NAMALWA (cell line): ENCODE results near the gene FAM20C.

ENCODE experiments used
- DNase-seq: peaks from one replicate; pipeline ENCODE4 v3.0.0-alpha.2; 2015; ENCODE audit warnings: low spot score

The FAM20C gene

DNA sequence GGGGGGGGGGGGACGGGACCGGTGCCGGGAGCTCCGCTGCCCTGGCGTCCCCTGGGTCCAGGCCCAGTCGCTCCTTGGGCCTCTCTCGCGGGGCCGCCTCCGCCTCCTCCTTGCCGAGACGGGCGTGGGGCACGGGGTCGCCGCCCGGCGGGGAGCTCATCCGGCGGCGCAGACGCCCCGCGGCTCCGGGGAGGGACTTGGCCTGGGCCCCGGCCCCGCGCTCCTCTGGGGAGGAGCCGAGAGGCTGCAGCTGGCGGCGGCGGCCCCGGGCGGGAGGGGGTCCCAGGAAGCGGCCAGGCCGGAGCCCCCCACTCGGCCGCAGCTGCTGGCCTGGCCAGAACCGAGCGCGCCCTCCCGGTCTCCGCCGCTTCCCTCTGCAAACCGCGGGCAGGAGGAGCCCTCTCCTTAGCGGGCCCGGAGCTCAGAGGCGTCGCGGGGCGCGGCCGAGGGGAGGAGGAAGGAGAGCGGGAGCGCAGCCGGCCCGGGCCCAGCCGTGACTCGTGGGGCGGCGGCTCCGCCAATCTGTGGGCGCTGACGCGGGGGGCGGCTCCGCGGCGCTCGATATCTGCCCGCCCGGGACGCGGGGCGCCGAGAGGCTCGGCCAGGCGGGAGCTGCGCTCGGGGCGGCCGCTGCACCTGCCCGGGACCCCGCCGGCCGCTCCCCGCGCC, at the start of gene FAM20C:
Gene FAM20C (plus strand): TSS at position 591 of the 669 bp plus-strand sequence. CDS start 629 bp downstream, outside the sequence.
- no peak for DNase-seq

DNA sequence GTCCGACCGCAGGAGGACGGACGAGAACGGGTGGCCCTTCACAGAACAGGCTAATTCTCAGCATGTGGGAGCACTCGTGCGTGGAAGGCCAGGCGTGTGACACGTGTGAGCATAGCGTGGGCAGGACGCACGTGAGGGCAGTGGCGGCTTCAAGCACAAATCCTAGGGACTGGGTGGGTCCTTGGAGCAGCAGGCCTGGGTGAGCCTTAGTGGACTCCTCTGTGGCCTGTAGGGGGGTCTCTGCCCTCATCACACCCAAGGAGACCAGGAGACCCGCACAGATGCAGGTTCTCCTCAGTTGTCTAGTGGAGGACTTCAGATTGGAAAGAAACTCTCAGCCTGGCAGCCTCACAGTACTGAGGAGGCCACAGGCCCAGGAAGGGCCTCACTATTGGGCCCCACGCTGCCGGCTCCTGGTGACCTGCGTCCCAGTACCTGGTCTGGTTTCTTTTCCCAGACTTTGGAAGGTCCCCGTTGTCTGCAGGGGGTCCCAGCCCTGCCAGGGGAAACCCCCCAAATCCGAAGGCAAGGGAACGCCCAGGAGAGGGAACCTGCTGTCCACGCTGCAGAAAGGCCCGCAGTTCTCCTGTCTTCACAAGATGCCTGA, 49.1 kb upstream of the FAM20C start:
- no peak for DNase-seq

DNA sequence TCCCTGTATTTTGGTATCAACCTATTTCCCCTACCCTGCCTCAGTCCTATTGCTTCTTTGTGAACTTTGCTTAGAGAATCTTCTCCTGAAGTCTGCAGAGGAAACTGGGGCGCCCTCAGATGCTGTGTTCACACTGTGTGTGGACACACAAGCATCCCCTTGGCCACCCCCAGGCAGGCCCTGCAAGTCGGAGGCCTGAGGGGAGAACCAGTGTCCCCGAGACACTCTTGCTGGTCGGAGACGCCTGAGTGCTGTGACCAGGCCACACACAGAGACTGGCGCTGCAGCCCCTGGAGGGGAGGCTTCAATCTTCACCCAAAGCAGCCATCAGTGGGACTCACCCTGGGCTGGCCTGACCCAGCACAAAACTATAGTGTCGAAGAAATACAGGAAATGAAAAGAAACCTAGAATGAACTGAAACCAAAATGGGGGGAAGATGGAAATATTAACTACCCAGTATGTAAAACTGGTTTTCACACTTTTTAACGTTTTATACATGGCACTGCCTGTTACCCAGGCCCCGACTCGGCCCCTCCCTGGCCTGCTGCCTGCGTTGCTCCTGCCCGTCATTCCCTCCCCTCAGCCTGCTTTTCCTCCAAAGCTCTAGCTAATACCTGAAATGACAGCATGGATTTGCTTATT, 48.4 kb upstream of the FAM20C start:
- DNase-seq, result peak; percentile 21

DNA sequence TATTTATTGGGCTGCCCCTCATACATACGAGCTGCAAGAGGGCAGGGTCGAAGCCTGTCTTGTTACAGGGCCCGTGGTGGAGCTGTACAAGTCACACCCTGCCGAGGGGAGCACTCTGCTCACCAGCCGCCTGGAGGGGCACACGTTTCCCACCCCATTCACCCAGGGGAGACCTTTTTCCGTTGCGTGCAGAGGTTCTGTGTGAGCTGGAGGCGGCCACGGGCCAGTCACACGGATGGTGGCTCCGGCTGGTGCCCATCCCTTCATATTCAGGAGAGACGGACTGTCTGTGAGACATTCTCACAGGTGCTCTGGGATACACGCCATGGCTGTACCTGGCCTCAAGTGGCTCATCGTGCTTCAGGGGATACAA, 47.9 kb upstream of the FAM20C start:
- no peak for DNase-seq

DNA sequence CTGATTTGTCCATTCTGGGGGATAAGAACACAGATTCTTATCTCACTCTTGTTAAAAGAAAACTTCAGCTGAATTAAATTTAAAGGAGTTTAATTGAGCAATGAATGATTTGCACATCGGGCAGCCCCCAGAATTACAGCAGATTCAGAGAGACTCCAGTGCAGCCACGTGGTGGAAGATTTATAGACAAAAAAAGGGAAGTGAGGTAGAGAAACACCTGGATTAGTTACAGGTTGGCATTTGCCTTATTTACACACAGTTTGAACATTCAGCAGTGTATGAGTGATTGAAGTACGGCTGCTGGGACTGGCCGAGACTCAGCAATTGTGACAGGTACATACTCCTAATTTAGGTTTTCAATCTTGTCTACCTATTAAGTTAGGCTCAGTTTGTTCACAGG, 46.5 kb upstream of the FAM20C start:
- DNase-seq, result peak; percentile 26

DNA sequence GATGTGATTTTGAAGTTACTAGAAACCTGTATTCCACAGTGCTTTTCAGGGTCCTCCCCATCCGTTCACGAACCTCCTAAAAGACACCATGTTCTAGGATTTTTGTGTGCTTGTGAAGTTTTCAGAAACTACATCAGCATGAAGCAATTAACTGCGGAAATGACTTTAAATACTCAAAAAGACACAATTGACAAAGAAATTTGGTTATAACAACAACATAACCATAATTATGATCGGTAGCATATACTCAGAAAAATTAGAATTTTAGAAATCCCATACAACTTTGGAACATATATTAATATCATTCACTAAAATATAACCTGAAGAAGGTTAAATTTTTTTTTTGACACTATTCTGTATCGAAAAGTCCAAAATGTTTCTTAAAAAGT, 43.8 kb upstream of the FAM20C start:
- DNase-seq, result peak; percentile 17

DNA sequence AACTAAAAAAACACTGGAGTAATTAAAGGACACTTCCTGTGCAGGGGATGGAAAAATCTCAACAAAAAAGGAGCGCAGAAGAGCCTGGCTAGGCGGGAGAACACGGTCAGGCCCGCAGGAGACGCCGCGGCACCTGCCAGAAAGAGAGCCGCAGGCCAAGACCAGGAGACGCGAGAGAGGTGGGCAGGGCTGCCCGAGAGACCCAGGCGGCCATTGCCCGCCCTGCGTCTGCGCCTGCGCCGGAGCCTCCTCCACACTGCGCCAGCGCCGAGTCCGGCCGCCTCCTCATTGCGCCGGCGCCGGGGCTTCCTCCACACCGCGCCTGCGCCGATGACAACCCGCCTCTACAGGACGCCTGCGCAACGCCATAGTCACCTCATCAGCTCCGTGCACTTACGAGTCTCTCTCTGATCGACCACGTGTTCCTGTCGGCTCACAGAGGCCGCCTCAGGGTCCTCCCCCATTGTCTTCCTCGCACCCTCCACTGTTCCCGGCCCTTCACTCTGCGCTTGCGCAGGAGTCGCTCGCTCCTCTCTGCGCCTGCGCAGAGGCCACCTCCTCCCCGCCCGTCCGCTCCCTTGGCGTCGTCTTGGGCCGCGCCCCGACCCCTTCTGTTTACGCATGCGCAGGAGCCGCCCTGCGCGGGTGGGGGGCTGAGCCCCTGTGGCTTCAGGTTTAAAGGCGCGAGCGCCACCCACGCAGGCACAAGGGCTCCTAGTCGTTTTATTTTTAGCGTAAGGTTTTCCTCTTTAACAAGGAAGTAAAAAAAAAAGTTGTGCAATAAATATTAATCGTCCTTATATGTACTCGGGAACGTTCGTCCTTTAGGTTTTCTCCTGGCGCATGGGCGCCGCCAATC, 43.2 kb upstream of the FAM20C start:
- DNase-seq, result peak; percentile 99

DNA sequence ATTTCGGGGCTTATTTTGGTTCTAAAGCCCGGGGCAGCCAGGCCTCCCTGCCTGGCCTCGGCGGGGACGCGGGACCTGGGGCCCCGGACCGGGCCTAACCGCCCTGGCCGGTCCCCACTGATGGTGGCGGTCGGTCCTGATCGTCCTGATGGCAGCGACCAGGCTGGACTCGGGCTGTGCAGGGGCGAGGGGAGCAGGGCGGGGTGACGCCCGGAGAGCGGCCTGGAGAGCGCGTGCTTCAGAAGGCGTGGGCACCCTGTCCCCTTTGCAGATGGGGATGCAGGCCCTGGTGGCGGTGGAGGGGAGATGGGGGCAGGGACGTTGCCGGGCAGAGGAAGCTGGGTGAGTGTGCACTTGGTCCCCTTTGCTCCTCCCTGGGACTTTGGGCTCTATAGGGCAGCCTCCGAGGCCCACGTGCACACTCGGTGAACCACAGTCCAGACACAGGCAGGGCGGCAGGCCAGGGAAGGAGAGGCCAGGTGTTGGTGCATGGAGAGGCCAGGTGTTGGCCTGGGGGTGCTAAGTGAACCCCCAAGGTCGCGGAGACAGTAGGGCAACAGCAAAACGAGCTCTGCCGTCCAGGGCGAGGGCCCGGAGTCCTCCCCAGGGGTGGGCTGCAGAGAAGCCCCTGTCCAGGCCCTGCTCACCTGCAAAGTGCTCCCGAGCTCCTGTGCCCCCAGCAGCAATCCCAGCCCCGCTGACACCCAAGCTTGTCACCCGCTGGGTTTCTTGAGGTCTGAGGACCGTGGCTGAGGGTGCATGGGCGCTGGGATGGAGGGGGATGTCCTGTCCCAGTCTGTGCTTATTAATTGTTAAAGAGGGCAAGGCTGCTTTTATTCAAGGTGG, 42.4 kb upstream of the FAM20C start:
- DNase-seq, result no peak

DNA sequence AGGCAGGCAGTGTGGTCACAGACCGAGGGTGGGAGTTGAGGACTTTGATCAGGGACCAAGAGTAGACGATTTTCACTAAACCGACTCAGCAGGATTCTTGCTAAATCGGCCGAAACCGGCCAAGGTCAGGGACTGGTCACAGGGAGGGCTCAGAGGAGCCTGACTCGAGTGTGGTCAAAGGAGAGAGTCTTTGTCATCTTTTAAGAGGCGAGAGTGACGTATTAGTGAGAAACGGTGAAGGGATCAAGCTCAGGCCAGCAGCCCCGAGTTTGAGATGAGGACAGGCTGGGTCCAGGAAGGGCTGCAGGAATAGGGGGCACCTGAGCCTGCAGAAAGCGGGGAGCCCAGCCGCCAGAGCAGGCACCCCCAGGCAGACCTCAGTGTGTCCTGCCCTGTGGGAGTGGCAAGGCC, 41.6 kb upstream of the FAM20C start:
- DNase-seq, result no peak

DNA sequence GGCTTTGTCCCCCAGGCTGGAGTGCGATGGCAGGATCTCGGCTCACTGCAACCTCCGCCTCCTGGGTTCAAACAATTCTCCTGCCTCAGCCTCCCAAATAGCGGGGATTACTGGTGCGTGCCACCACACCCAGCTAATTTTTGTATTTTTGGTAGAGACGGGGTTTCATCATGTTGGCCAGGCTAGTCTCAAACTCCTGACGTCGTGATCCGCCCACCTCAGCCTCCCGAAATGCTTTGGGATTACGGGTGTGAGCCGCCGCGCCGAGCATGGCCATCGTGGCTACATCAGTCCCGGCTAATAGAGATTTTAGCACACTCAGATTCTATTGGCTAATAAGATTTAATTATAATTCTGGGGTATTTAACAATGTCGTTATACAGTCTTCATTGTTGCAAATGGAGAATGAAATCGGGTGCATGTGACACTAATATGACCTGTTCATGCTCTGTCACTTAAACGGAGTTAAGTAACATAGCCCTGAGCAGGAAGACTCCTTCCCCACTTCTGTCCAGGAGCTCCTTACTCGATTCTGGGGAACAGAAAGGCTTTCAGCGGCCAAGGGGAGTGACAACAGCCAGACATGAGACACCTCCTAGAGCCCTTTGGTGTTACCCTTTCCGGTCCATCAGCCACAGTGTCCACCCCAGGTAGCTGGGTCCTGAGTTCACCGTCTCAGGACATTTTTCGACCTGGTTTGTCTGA, 40.9 kb upstream of the FAM20C start:
- DNase-seq, result no peak

DNA sequence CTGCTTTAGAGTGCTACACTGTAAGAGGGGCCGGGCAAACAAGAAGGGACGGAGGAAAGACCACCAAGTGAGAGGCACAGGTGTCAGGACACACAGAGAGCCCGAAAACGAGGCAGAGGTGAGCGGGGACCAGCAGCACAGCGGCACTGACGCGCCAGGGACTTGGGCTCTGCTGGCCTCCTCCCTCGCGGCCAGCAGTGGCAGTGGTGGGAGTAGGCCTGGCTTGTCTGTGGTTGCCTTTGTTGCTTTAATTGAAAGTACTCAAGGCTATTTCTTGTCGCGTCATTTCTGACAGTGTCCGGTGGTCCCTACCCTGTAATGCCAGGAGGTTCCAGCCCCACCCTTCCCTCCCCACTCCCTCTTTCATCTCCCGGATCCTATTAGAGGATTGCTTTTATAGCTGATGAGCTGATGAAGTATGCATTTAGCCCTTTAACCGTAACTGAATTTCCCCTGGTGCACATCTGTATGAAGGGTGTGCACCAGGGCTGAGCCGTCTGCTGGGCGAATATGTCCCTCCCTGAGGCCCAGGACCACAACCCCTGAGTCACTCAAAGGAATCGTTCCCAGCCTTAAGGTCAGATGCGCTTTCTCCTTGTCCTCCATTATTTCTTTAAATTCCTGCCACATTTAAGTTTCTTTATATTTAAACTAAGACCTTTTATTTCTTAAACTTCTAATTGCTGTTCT, 39.5 kb upstream of the FAM20C start:
- no peak for DNase-seq

DNA sequence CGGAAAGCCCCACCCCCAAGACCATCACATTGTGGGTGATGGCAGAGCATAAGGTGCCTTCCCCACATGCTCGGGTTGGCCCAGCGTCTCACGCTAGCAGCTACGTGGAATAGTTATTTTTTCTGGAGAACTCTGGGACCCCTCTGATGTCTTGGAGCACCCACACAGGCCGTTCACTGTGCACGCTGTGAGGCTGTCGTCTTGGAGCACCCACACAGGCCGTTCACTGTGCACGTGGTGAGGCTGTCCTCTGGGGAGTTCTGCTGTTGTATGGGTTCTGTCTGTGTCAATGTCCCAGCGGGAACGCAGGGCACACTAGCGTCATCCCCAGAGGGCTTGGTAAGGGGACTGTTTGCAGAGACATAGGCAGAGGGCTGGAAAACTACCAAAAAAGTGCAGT, 38.8 kb upstream of the FAM20C start:
- DNase-seq, result no peak

DNA sequence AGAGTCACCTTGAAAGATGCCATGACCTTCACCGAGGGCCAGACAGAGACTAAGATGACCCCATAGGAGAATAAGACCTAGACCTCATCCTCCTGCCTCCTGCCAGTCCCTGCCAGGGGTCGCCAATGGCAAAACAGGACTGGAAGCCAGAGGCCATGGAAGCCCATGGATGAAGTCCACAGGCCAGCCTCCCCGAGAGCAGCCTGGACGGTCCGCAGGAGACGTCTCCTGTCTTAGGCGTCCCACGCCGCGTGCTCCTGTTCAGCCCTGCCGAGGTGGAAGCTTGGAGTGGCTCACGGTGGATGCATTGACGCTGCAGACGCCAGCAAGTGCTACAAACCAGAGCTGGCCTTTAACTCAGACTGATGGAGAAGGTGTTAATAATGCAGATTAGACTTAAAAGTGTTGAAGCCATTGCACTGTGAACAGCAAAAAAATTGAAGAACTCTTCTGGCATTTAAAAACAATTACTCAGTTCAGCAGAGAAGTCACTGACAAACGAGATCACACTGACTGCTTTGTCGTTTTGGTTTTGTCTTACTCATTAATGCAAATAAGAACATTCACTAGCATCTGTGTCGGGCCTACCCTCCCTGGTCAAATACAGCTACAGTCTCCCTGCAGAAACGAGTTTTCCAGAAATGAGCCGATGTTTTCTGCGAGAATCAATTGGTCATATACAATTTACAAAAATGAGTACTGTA, 38.1 kb upstream of the FAM20C start:
- no peak for DNase-seq

DNA sequence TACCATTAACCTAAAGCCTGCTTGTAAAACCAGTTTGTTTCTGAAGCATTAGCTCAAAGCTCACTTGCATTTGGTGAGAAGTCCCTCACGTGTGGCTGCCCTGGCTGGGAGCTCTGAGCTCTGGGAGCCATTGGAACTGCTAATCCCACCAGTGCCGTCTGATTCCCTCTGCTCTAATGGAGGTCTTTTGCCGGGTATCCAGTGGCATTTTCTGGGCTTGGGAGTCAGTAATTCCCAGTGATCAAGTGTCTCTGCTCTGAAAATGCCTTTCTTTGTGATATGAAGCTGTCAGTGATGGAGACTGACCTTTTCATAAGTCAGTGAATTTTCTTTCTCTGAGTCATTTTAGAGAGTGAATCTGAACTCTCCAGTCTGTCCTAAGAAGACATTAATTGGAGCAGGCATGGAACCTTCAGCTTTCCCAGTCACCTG, 36.9 kb upstream of the FAM20C start:
- no peak for DNase-seq

DNA sequence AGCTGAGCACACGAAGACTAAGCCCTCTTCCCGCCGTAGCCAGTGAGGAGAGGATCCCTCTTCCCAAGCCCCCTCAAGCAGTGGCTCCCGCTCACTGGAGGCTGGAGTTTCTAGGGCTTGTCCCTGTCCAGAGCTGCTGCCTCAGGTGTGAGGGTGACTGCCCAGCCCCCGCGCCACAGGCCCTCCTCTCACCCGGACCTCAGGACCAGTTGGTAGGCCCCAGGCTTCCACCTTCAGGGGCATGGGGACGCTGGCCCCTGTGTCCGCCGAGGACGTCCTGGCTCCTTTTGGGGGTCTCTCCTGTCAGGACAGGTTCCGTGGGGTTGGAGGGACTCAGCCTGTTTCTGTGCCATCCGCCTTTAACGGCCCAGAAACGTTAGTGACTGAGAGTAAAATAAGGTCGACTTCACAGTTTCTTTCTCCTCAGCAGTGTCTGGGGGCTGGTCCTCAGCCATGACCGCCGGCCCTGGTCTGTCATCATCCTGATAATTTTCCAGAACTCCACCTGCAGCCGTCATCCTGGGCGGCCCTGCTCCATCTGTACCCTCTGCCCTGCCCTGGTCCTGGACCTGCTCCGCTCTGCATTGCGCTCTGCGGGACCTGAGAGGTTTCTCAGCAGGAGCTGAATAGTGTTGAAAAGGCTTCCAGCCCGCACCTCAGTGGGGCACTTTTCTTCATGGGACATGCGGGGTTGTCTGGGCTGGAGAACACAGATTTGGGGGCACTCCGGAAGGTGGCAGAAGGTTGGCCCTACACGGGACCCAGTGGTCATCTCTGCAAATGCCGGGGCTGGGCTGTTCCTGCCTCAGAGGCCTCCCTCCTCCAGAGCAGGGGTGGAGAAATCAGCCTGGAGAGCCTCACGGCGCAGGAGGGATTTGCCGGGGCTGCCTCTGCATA, 36.0 kb upstream of the FAM20C start:
- DNase-seq, result no peak

DNA sequence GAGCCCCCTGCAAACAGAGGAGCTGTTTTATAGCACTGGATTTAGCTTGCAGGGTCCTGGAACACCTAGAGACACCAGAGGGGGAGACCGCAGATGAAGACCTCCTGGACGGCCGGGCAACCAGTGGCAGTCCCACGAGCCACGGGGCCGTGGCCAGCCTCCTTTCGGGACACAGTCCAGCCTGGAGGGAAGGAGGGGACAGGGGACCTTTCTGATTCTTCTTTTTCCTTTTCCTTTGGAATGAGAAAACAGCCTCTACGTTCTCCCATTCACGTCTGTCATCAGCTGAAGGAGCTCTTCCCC, 35.4 kb upstream of the FAM20C start:
- no peak for DNase-seq

DNA sequence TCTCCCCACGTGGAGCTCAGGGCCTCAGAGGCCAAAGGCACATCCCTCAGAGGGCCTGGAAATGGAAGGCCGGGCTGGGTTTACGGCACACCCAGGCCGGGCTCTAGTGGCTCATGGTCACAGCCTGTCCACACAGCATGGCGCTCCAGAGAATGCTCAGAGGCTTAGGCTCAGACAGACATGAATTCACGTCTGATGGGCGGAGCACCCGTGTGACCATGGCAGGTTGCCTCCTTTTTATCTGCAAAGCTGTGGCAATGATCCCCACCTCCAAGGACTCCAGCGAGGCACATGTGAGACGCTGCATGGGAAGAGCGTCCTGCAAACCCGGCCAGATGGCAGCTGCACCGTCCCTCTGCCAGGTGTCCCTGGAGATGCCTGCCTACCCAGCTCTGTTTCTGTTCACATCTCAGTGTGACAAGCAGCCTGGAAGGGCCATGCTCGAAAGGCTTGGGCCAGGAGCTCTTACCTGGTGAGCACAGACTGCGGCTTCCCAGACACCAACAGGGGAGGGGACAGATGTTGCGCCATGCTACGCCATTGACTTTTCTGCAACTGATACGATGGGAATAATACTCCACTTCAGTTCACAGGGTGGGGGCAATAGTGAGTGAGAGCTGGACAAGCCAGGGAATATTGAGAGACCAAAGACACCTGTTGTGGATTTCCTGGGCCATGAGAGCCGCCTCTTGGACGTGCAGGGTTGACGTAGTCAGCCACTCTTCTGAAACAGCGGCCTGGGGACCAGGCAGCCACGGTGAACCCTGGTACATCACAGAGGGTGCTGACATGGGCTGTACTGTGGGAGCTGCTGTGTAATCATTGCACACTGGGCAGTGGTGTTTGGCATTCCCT, 34.4 kb upstream of the FAM20C start:
- DNase-seq, result no peak

DNA sequence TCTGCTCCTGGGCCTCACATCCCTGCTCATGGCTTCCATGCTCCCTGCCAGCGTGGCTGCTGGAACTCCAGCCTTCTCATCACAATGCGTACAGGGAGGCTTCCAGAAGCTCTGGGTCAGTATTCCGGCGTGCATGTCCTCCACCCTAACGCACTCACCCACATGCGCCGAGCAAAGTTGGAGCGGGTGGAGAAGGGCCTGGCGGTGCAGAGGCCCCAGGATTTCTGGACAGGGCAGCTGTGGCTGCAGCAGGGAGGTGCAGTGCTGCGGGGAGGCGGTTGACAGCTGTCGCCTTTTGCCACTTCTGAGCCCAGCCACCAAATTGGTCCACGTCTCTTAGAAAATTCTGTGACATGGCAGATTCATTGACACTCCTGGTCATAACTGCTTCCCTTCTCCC, 33.6 kb upstream of the FAM20C start:
- DNase-seq, result no peak
